ENCODE results near the gene PDCD1. TPM values are rescaled to one million over a fixed set of nuclear protein-coding genes. Genes with fewer than 3 reads are reported as not detected.

The PDCD1 gene
- total and polyA plus RNA-seq, 2 experiments from 2014 or later, result not detected

- H3K4me1 ChIP-seq (ENCODE audit: insufficient read depth), result peaks cover 16% of the 10 kb centered on the region
- H4K20me1 ChIP-seq (ENCODE audit: insufficient read depth), result no peaks in the 10 kb centered on the region
- DNase-seq, result no peak
- peaks cover 7% of the 10 kb centered on the region; the same call in 1 of the 2 replicates for H3K27me3 ChIP-seq (replicated peaks; ENCODE audit: insufficient read depth)
- WGBS, 2 experiments (ENCODE audit: low coverage in 1 of 2, low lambda C conversion rate in 2 of 2, missing lambda C conversion rate in 2 of 2), result 57 to 60% methylated on average over 15 of the region's 15 CpGs
- no peaks in the 10 kb centered on the region for H3K9me2 ChIP-seq (ENCODE audit: insufficient read depth)
- H3K27ac ChIP-seq, result no peak overlapping the region
- H3K9me3 ChIP-seq (ENCODE audit: low read depth), result no peaks in the 10 kb centered on the region
- peaks cover 14% of the 10 kb centered on the region for H3F3A ChIP-seq (ENCODE audit: insufficient read depth)
- no peak for TF ChIP-seq EZH2 (IDR thresholded peaks at IDR 0.05; ENCODE audit: insufficient read depth, poor library complexity, severe bottlenecking)
- no peak for TF ChIP-seq EZH2phosphoT487 (IDR thresholded peaks at IDR 0.05; ENCODE audit: insufficient read depth, low read depth)
- H3K36me3 ChIP-seq (ENCODE audit: low read depth), result no peaks in the 10 kb centered on the region
- H2AFZ ChIP-seq, result no peak overlapping the region
- H3K79me2 ChIP-seq (ENCODE audit: insufficient read depth), result no peaks in the 10 kb centered on the region
- H3K4me3 ChIP-seq, result no peak overlapping the region
- no peak overlapping the region for H3K9ac ChIP-seq
- in situ Hi-C loops (cut with MboI), result no loop called here
- no peak overlapping the region for H3K4me2 ChIP-seq (ENCODE audit: unreplicated experiment)
These were observed 27.4 kb upstream of the PDCD1 start for GRCh38 chr2:241885946-241886643.

- 64 to 71% methylated on average over 16 of the region's 16 CpGs for WGBS, 2 experiments (ENCODE audit: low coverage in 1 of 2, low lambda C conversion rate in 2 of 2, missing lambda C conversion rate in 2 of 2)
- no peaks in the 10 kb centered on the region for H4K20me1 ChIP-seq (ENCODE audit: insufficient read depth)
- no peak for DNase-seq
- H3K27me3 ChIP-seq (replicated peaks; ENCODE audit: insufficient read depth), result peaks cover 7% of the 10 kb centered on the region; the same call in 1 of the 2 replicates
- no peaks in the 10 kb centered on the region for H3K36me3 ChIP-seq (ENCODE audit: low read depth)
- H3K4me3 ChIP-seq, result no peak overlapping the region
- no peak for TF ChIP-seq EZH2phosphoT487 (IDR thresholded peaks at IDR 0.05; ENCODE audit: insufficient read depth, low read depth)
- TF ChIP-seq EZH2 (IDR thresholded peaks at IDR 0.05; ENCODE audit: insufficient read depth, poor library complexity, severe bottlenecking), result no peak
- peaks cover 16% of the 10 kb centered on the region for H3K4me1 ChIP-seq (ENCODE audit: insufficient read depth)
- H3K79me2 ChIP-seq (ENCODE audit: insufficient read depth), result no peaks in the 10 kb centered on the region
- H3K27ac ChIP-seq, result no peak overlapping the region
- in situ Hi-C loops (cut with MboI), result no loop called here
- no peak overlapping the region for H3K4me2 ChIP-seq (ENCODE audit: unreplicated experiment)
- no peak overlapping the region for H3K9ac ChIP-seq
- no peaks in the 10 kb centered on the region for H3K9me3 ChIP-seq (ENCODE audit: low read depth)
- H3F3A ChIP-seq (ENCODE audit: insufficient read depth), result peaks cover 14% of the 10 kb centered on the region
- H3K9me2 ChIP-seq (ENCODE audit: insufficient read depth), result no peaks in the 10 kb centered on the region
- H2AFZ ChIP-seq, result no peak overlapping the region
These were observed 26.7 kb upstream of the PDCD1 start for GRCh38 chr2:241885291-241885945.

- H3K9me3 ChIP-seq (ENCODE audit: low read depth), result no peaks in the 10 kb centered on the region
- H3K9ac ChIP-seq, result no peak overlapping the region
- H3K27me3 ChIP-seq (replicated peaks; ENCODE audit: insufficient read depth), result peaks cover 7% of the 10 kb centered on the region; the same call in 1 of the 2 replicates
- H3K4me2 ChIP-seq (ENCODE audit: unreplicated experiment), result no peak overlapping the region
- no peak overlapping the region for H3K4me3 ChIP-seq
- TF ChIP-seq EZH2phosphoT487 (IDR thresholded peaks at IDR 0.05; ENCODE audit: insufficient read depth, low read depth) (no peak), EZH2 (IDR thresholded peaks at IDR 0.05; ENCODE audit: insufficient read depth, poor library complexity, severe bottlenecking) (no peak)
- in situ Hi-C loops (cut with MboI), result no loop called here
- no peak overlapping the region for H2AFZ ChIP-seq
- H3K9me2 ChIP-seq (ENCODE audit: insufficient read depth), result no peaks in the 10 kb centered on the region
- no peak for DNase-seq
- WGBS, 2 experiments (ENCODE audit: low coverage in 1 of 2, low lambda C conversion rate in 2 of 2, missing lambda C conversion rate in 2 of 2), result 84 to 85% methylated on average over 8 of the region's 8 CpGs
- H4K20me1 ChIP-seq (ENCODE audit: insufficient read depth), result no peaks in the 10 kb centered on the region
- H3K4me1 ChIP-seq (ENCODE audit: insufficient read depth), result peaks cover 16% of the 10 kb centered on the region
- H3K36me3 ChIP-seq (ENCODE audit: low read depth), result no peaks in the 10 kb centered on the region
- H3F3A ChIP-seq (ENCODE audit: insufficient read depth), result peaks cover 14% of the 10 kb centered on the region
- no peak overlapping the region for H3K27ac ChIP-seq
- no peaks in the 10 kb centered on the region for H3K79me2 ChIP-seq (ENCODE audit: insufficient read depth)
These were observed 26.2 kb upstream of the PDCD1 start for GRCh38 chr2:241884951-241885290.

- peak overlapping the region; percentile 20 for H3K4me3 ChIP-seq
- H3K27ac ChIP-seq, result no peak overlapping the region
- H4K20me1 ChIP-seq (ENCODE audit: insufficient read depth), result no peaks in the 10 kb centered on the region
- peaks cover 16% of the 10 kb centered on the region for H3K4me1 ChIP-seq (ENCODE audit: insufficient read depth)
- H2AFZ ChIP-seq, result no peak overlapping the region; the same call in 1 of the 2 replicates
- 8 to 10% methylated on average over 17 to 23 of the region's 23 CpGs for WGBS, 2 experiments (ENCODE audit: low coverage in 1 of 2, low lambda C conversion rate in 2 of 2, missing lambda C conversion rate in 2 of 2)
- H3K9me2 ChIP-seq (ENCODE audit: insufficient read depth), result no peaks in the 10 kb centered on the region
- H3K36me3 ChIP-seq (ENCODE audit: low read depth), result no peaks in the 10 kb centered on the region
- H3K4me2 ChIP-seq (ENCODE audit: unreplicated experiment), result peak overlapping the region; percentile 54
- TF ChIP-seq EZH2 (IDR thresholded peaks at IDR 0.05; ENCODE audit: insufficient read depth, poor library complexity, severe bottlenecking) (no peak), EZH2phosphoT487 (IDR thresholded peaks at IDR 0.05; ENCODE audit: insufficient read depth, low read depth) (no peak)
- in situ Hi-C loops (cut with MboI), result no loop called here
- no peak overlapping the region for H3K9ac ChIP-seq
- H3K79me2 ChIP-seq (ENCODE audit: insufficient read depth), result no peaks in the 10 kb centered on the region
- no peaks in the 10 kb centered on the region for H3K9me3 ChIP-seq (ENCODE audit: low read depth)
- H3F3A ChIP-seq (ENCODE audit: insufficient read depth), result peaks cover 14% of the 10 kb centered on the region
- H3K27me3 ChIP-seq (replicated peaks; ENCODE audit: insufficient read depth), result no peaks in the 10 kb centered on the region
- DNase-seq, result peak; percentile 51
These were observed 23.5 kb upstream of the PDCD1 start for GRCh38 chr2:241882091-241882625.
